Mucosa of gallbladder (tissue), 1 donor: ENCODE measurements around the gene CARD14. TPM values are rescaled to one million over a fixed set of nuclear protein-coding genes. Genes with fewer than 3 reads are reported as not detected.
"Not testable (repeated sequence)": the region's sequence is repeated elsewhere in the genome, so short reads cannot be mapped to it uniquely, and the experiment has no call there.

ENCODE experiments used
- DNase-seq: peaks from one replicate; pipeline ENCODE4 v3.0.0-alpha.2; 2020; ENCODE audit warnings: low spot score
- total RNA-seq: library from RNA; stranded (reverse); gene quantifications from one replicate; pipeline ENCODE4 v1.2.1, GENCODE V29; 2021
- donor health status: DM: no; HTN: no; CAD: no.

Gene CARD14
- total RNA-seq, 1 donor from 2014 or later: 0.29 TPM

DNA sequence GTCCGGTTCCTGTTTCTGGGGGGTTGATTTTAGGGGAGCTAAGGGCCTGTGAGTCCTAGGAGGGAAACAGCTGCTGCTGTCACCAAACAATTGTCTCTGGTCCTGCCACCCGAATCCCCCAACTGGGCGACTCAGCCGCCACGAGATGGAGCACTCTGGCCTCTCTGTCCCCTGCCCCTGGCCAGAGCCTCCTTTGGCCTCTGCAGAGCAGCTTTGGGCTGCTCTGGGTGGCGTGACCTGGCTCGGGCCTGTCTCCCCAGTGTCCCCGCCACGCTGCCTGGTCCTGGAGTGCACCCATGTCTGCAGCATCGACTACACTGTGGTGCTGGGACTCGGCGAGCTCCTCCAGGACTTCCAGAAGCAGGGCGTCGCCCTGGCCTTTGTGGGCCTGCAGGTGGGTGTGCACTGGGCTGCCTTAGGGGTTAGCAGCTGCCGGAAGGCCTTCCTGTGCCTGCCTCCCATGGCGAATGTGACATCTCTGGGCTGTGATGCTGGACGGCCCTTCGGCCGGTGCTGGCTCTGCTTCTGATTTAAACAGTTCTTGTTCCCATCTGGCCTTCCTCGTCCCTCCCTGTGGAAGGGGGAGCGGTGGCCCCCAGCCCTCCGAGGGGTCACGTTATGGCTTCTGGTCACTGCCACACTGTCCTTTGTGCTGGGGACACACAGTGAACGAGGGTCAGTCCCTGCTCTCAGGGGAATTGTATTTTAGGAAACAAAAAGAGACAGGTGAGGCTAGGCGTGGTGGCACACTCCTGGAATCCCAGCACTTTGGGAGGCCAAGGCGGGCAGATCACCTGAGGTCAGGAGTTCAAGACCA is 79.3 kb downstream of the CARD14 start:
- DNase-seq: no peak

DNA sequence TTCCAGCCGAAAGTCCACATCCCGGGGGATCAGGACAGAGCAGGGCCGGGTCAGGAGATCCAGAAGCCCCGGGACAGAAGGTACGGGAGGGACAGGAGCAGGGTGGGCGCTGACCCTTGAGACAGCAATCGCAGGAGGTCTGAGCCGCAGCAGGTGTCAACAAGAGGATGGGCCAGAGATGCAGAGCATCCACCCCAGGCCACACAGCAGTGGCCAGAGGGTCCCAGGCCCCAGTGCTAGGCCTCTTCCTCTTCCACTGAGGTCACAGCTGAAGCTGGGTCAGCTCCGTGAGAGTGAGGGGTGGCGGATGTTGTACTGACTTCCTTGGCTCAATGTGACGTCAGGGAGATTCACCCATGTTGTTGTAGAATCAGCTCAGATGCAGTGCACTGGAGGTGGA is 82.1 kb downstream of the CARD14 start:
- DNase-seq: no peak

DNA sequence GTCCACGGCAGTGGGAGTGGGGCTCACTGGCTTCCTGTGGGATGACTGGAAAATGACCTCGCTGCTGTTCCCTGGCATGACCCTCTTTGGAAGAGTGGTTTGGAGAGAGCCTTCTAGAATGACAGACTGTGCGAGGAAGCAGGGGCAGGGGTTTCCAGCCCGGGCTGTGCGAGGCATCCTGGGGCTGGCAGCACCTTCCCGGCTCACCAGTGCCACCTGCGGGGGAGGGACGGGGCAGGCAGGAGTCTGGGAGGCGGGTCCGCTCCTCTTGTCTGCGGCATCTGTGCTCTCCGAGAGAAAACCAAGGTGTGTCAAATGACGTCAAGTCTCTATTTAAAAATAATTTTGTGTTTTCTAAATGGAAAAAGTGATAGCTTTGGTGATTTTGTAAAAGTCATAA is 83.0 kb downstream of the CARD14 start:
- DNase-seq: peak; percentile 55

DNA sequence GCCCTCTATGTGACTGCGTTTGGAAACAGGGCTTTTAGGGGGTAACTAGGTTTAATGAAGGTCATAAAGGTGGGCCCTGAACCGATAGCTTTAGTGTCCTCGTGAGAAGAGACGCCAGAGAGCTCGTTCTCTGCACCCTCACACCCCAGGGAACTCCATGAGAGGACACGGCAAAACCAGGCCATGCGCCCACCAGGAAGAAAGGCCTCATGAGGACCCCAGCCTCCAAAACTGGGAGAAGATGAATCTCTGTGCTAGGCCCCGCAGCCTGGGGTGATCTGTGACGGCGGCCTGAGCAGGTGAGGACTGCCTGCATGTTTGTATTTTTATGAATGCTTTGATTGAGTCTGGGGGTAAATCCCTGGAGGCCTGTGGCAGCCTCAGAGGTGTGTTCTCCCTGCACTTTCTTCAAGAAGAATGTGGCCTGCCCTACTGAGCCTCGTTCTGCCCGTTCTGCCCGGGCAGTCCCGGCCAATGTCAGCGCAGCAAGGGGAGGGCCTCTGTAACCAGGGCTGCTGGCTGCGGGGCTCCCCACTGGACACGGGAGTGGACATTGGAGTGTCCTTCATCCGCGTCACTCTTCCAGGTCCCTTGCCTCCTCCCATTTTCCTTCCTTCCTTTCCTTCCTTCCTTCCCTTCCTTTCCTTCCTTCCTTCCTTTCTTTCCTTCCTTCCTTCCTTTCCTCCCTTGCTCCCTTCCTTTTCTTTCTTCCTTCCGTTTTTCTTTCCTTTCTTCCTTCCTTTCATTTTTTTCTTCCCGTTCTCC is 84.0 kb downstream of the CARD14 start:
- no peak for DNase-seq

DNA sequence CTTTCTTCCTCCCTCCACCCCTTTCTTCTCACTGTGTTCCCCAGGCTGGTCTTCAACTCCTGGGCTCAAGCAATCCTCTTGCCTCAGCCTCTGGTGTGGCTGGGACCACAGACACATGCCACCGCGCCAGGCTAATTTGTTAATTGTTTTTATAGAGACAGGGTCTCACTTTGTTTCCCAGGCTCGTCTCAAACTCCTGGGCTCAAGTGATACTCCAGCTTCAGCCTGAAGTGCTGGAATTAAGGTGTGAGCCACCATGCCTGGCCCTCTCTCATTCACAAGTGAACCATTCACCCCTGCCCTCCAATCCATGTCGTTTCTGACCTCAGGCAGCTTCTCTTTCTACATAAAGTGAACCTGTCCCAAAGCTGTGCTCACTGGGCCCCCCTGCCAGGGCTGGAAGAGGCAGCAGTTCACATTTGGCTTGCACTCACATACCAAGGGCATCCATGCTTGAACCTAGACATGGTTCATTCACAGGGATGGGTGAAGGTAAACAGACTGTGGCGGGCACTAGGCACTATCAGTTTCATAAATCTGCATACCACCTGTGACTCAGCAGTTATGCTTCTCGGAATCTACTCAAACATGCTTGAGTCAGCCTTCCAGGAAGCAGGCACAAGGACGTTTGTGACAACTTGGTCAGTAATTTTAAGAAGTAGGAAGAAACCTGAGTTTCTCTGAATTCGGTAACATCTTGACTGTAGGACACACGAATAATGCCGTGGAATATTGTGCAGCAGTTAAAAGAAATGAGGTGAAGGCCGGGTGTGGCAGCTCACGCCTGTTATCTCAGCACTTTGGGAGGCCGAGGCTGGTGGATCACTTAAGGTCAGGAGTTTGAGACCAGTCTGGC is 84.8 kb downstream of the CARD14 start:
- peak; percentile 72 for DNase-seq

DNA sequence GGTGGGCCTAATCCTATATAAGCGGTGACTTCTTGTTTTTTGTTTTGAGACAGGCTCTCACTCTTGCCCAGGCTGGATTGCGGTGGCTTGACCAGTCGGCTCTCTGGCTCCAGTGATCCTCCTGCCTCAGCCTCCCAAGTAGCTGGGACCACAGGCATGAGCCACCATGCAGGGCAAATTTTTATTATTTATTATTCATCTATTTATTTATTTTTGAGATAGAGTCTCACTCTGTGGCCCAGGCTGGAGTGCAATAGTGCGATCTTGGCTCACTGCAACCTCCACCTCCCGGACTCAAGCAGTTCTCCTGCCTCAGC is 86.2 kb downstream of the CARD14 start:
- no peak for DNase-seq

DNA sequence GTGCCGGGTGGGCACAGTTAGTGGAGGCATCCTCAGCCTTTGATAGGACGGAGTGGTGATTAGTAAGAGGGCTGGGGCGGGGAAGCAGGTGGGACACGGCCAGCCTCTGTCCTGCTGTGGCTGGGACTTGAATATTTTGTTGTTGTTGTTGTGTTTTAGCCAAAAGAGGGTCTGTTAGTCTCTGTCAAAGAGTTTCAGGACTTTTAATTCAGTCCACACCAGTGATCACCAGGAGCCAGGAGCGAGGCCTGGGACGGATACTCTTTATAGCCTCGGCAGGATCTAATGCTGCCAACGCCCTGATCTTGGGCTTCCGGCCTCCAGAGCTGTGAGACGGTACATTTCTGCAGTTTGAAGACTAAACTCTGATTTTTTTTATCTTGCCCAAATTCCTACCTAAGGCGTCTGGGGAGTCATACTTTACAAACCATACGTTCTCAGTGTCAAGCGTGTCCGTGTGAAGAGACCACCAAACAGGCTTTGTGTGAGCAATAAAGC is 87.9 kb downstream of the CARD14 start:
- DNase-seq: no peak

DNA sequence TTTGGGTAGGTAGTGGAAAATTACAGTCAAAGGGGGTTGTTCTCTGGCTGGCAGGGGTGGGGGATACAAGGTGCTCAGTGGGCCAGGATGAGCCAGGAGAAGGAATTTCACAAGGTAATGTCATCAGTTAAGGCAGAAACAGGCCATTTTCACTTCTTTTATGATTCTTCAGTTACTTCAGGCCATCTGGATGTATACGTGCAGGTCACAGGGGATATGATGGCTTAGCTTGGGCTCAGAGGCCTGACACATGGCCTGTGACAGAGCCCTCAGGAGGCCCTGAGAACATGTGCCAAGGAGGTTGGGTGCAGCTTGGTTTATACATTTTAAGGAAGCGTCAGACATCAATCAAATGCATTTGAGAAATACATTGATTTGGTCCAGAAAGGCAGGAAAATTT is 88.5 kb downstream of the CARD14 start:
- DNase-seq: not testable (repeated sequence)

Other genes with a start within 250 kb of the CARD14 start
- gene TBC1D16, start 134.2 kb upstream of the CARD14 start, total RNA-seq: 38.4 TPM
- gene CCDC40, start 133.4 kb upstream of the CARD14 start, total RNA-seq: 13.5 TPM
- 105 TPM for gene GAA, start 68.4 kb upstream of the CARD14 start, total RNA-seq
- gene EIF4A3, start 22.9 kb upstream of the CARD14 start, total RNA-seq: 57.9 TPM
- 64.8 TPM for gene SGSH, start 50.3 kb downstream of the CARD14 start, total RNA-seq
- gene SLC26A11, start 50.4 kb downstream of the CARD14 start, total RNA-seq: 16.3 TPM
- gene RNF213, start 90.8 kb downstream of the CARD14 start, total RNA-seq: 147 TPM
- gene ENDOV, start 245.1 kb downstream of the CARD14 start, total RNA-seq: 26.2 TPM